Measurements from ENCODE around the gene BCL2L14. TPM values are rescaled to one million over a fixed set of nuclear protein-coding genes. Genes with fewer than 3 reads are reported as not detected.
"Not testable (repeated sequence)": the region's sequence is repeated elsewhere in the genome, so short reads cannot be mapped to it uniquely, and the experiment has no call there.

BCL2L14 gene
- total and polyA plus RNA-seq, 7 donors = 21.6 to 41.8 (median 36.0) TPM; not detected in 4

DNA sequence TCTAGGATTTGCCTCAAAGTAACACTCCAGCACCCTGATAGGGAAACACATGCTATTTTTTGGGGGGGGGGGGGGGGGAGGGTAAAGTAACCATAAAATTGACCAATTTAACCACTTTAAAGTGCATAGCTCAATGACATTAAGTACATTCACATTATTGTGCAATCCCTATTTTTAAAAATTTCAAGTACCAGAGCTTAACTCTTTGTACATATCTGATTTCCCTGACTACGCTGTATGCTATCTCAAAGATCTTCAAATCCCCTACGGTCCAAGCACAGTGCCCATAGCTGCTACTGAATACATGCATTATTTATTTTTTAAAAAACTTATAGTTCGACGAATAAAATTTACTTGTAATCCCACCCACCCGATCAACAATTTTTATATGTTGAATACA lies 63.0 kb downstream of the BCL2L14 start:
- H3K4me3 ChIP-seq = no peak overlapping the region
- intact Hi-C loops (cut with DNase I) = no loop called here
- no peak for DNase-seq
- TF ChIP-seq POLR2AphosphoS5 (IDR thresholded peaks at IDR 0.05) (no peak), POLR2A (IDR thresholded peaks at IDR 0.05) (no peak), EP300 (IDR thresholded peaks at IDR 0.05) (no peak)
- TF ChIP-seq, protein P1, sequence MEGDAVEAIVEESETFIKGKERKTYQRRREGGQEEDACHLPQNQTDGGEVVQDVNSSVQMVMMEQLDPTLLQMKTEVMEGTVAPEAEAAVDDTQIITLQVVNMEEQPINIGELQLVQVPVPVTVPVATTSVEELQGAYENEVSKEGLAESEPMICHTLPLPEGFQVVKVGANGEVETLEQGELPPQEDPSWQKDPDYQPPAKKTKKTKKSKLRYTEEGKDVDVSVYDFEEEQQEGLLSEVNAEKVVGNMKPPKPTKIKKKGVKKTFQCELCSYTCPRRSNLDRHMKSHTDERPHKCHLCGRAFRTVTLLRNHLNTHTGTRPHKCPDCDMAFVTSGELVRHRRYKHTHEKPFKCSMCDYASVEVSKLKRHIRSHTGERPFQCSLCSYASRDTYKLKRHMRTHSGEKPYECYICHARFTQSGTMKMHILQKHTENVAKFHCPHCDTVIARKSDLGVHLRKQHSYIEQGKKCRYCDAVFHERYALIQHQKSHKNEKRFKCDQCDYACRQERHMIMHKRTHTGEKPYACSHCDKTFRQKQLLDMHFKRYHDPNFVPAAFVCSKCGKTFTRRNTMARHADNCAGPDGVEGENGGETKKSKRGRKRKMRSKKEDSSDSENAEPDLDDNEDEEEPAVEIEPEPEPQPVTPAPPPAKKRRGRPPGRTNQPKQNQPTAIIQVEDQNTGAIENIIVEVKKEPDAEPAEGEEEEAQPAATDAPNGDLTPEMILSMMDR (IDR thresholded peaks at IDR 0.05) = no peak
- WGBS, 2 donors = 95 to 97% methylated on average over 5 of the region's 5 CpGs
- no peak overlapping the region for H3K27ac ChIP-seq
- peaks cover 0 to under 1% (median 0%) of the 10 kb centered on the region in 4 donors for H3K4me1 ChIP-seq
- H3K36me3 ChIP-seq = peaks cover 0 to 55% (median 2%) of the 10 kb centered on the region in 4 donors
- H3K27me3 ChIP-seq = no peaks in the 10 kb centered on the region
- H3K9me3 ChIP-seq = no peaks in the 10 kb centered on the region

- DNase-seq = no peak
- 81 to 88% methylated on average over 3 of the region's 3 CpGs for WGBS, 2 donors
- TF ChIP-seq POLR2AphosphoS5 (IDR thresholded peaks at IDR 0.05) = no peak
- no peak for TF ChIP-seq POLR2A (IDR thresholded peaks at IDR 0.05)
- TF ChIP-seq, protein P1 (IDR thresholded peaks at IDR 0.05) = no peak
- TF ChIP-seq EP300 (IDR thresholded peaks at IDR 0.05) = no peak
These were observed 67.7 kb downstream of the BCL2L14 start for GRCh38 chr12:12138203-12139154.

GRCh38 chr12:12141000-12141399 lies 70.3 kb downstream of the BCL2L14 start:
- no peak overlapping the region for H3K27ac ChIP-seq
- DNase-seq = no peak
- TF ChIP-seq POLR2A (IDR thresholded peaks at IDR 0.05) (no peak), POLR2AphosphoS5 (IDR thresholded peaks at IDR 0.05) (no peak), EP300 (IDR thresholded peaks at IDR 0.05) (no peak)
- TF ChIP-seq, protein P1 (IDR thresholded peaks at IDR 0.05) = no peak

More at GRCh38 chr12:12138203-12139154, 67.7 kb downstream of the BCL2L14 start:
- Histone ChIP-seq H3K27ac (no peak overlapping the region), H3K9me3 (no peaks in the 10 kb centered on the region), H3K4me1 (no peaks in the 10 kb centered on the region), H3K36me3 (peaks cover 0 to 33% (median 2%) of the 10 kb centered on the region in 4 donors), H3K4me3 (no peak overlapping the region), H3K27me3 (no peaks in the 10 kb centered on the region)
- intact Hi-C loops (cut with DNase I) = no loop called here

GRCh38 chr12:12144531-12144930 lies 73.8 kb downstream of the BCL2L14 start:
- H3K27me3 ChIP-seq; intact Hi-C loops (cut with DNase I); H3K27ac ChIP-seq; DNase-seq; H3K4me1 ChIP-seq; H3K4me3 ChIP-seq; H3K9me3 ChIP-seq: not testable (repeated sequence)
- WGBS, 2 donors = 42 to 91% methylated on average over 1 of the region's 1 CpG
- peaks cover 0 to 43% (median 13%) of the 10 kb centered on the region in 4 donors for H3K36me3 ChIP-seq

More at GRCh38 chr12:12141000-12141399, 70.3 kb downstream of the BCL2L14 start:
- Histone ChIP-seq H3K27me3 (no peaks in the 10 kb centered on the region), H3K4me1 (no peaks in the 10 kb centered on the region), H3K4me3 (no peak overlapping the region), H3K9me3 (no peaks in the 10 kb centered on the region), H3K36me3 (peaks cover 0 to 25% (median 0%) of the 10 kb centered on the region in 4 donors)
- intact Hi-C loops (cut with DNase I) = no loop called here

GRCh38 chr12:12147111-12147510 lies 76.4 kb downstream of the BCL2L14 start:
- no peaks in the 10 kb centered on the region for H3K4me1 ChIP-seq
- H3K4me3 ChIP-seq = no peak overlapping the region
- no peak overlapping the region for H3K27ac ChIP-seq
- no peaks in the 10 kb centered on the region for H3K9me3 ChIP-seq
- no peak for DNase-seq
- H3K27me3 ChIP-seq = no peaks in the 10 kb centered on the region
- peaks cover 0 to 53% (median 18%) of the 10 kb centered on the region in 4 donors for H3K36me3 ChIP-seq
- WGBS, 2 donors = 92 to 93% methylated on average over 6 of the region's 6 CpGs
- intact Hi-C loops (cut with DNase I) = no loop called here
- TF ChIP-seq, protein P1 (IDR thresholded peaks at IDR 0.05) = no peak
- no peak for TF ChIP-seq POLR2AphosphoS5 (IDR thresholded peaks at IDR 0.05)
- no peak for TF ChIP-seq POLR2A (IDR thresholded peaks at IDR 0.05)
- no peak for TF ChIP-seq EP300 (IDR thresholded peaks at IDR 0.05)
